A673 (cell line): ENCODE data around the gene COL4A6. TPM values are rescaled to one million over a fixed set of nuclear protein-coding genes. Genes with fewer than 3 reads are reported as not detected.

Source experiments
- BruUV-seq: library from RNA; stranded (reverse); fragments of 400-500 nt; replicated peaks from 2 replicates; lab custom pipeline; 2021; lab: Mats Ljungman, UMichigan
- CTCF ChIA-PET: fragments of 300-600 bp; sonication (Branson Sonifier 250); formaldehyde crosslinking; loops from one replicate; lab custom pipeline; 2022; ENCODE audit warnings: antibody characterized with exemption; lab: Charles Lee
- POLR2A ChIA-PET: fragments of 300-600 bp; sonication (Branson Sonifier 250); formaldehyde crosslinking; loops from one replicate; lab custom pipeline; 2022; ENCODE audit warnings: antibody characterized with exemption; ENCODE audit not compliant: low non-redundant PET; lab: Charles Lee
- DNase-seq: peaks from one replicate; pipeline ENCODE4 v3.0.0-alpha.2; 2015; ENCODE audit warnings: low spot score
- H3K27ac ChIP-seq: fragments of 200-600 bp; sonication (generic); 2 replicates; pipeline ENCODE4 v1.5.1; 2016; ENCODE audit warnings: mixed run types, low read depth, mild to moderate bottlenecking, mixed read lengths, antibody characterized with exemption, low read length; ENCODE audit not compliant: poor library complexity, severe bottlenecking
- H3K27me3 ChIP-seq: fragments of 200-600 bp; sonication (generic); replicated peaks from 2 replicates; pipeline ENCODE4 v1.6.1; 2017; ENCODE audit warnings: mixed run types, low read depth, mild to moderate bottlenecking, mixed read lengths, antibody characterized with exemption, low read length; ENCODE audit not compliant: insufficient read depth, poor library complexity
- H3K36me3 ChIP-seq: fragments of 200-600 bp; sonication (generic); 2 replicates; pipeline ENCODE4 v1.6.1; 2016; ENCODE audit warnings: mixed run types, mild to moderate bottlenecking, mixed read lengths, antibody characterized with exemption, low read length; ENCODE audit not compliant: insufficient read depth, poor library complexity, severe bottlenecking
- H3K4me1 ChIP-seq: fragments of 200-600 bp; sonication (generic); 2 replicates; pipeline ENCODE4 v1.6.1; 2017; ENCODE audit warnings: mixed run types, mild to moderate bottlenecking, mixed read lengths, antibody characterized with exemption, low read length; ENCODE audit not compliant: insufficient read depth, poor library complexity, severe bottlenecking
- H3K4me3 ChIP-seq: fragments of 200-600 bp; sonication (generic); 2 replicates; pipeline ENCODE4 v1.5.1; 2016; ENCODE audit warnings: low read depth, mixed run types, mild to moderate bottlenecking, mixed read lengths, low read length; ENCODE audit not compliant: poor library complexity, severe bottlenecking
- H3K9me3 ChIP-seq: fragments of 200-600 bp; sonication (generic); 2 replicates; pipeline ENCODE4 v1.6.1; 2016; ENCODE audit warnings: mixed run types, low read depth, mild to moderate bottlenecking, mixed read lengths, antibody characterized with exemption, low read length; ENCODE audit not compliant: poor library complexity, severe bottlenecking
- EZH2 ChIP-seq: fragments of 200-600 bp; sonication (generic); IDR thresholded peaks from 2 replicates; pipeline ENCODE4 v1.6.1; 2017; ENCODE audit warnings: borderline replicate concordance, low read depth, mild to moderate bottlenecking, mixed read lengths, antibody characterized with exemption, low read length; ENCODE audit not compliant: poor library complexity, severe bottlenecking
- intact Hi-C: fragments of 100-400 bp; cut with micrococcal nuclease; formaldehyde crosslinking; loops from one replicate; pipeline ENCODE4 v1.10.0; 2022; ENCODE audit not compliant: unreplicated experiment
- total RNA-seq: library from RNA; stranded (reverse); gene quantifications from 2 replicates; pipeline ENCODE4 v1.2.3, GENCODE V29; 2021
- TF ChIP-seq, protein P1 (sequence below): fragments of 300-800, 200-600 bp; sonication (generic); conservative IDR thresholded peaks from 2 replicates; pipeline ENCODE4 v1.5.1; 2017; ENCODE audit warnings: low read depth, mild to moderate bottlenecking, antibody characterized with exemption, low read length, moderate library complexity, mixed read lengths

COL4A6 gene
- total RNA-seq, 1 experiment from 2014 or later = not detected

GRCh38 chrX:108348525-108348924, 89.7 kb downstream of the COL4A6 start:
- no peaks in the 10 kb centered on the region for H3K36me3 ChIP-seq
- H3K27me3 ChIP-seq = peaks cover 24% of the 10 kb centered on the region
- no peaks in the 10 kb centered on the region for H3K9me3 ChIP-seq
- ChIA-PET CTCF (no interaction called here), POLR2A (no interaction called here)
- no peak overlapping the region for H3K27ac ChIP-seq
- no peak for TF ChIP-seq EZH2
- TF ChIP-seq, protein P1, sequence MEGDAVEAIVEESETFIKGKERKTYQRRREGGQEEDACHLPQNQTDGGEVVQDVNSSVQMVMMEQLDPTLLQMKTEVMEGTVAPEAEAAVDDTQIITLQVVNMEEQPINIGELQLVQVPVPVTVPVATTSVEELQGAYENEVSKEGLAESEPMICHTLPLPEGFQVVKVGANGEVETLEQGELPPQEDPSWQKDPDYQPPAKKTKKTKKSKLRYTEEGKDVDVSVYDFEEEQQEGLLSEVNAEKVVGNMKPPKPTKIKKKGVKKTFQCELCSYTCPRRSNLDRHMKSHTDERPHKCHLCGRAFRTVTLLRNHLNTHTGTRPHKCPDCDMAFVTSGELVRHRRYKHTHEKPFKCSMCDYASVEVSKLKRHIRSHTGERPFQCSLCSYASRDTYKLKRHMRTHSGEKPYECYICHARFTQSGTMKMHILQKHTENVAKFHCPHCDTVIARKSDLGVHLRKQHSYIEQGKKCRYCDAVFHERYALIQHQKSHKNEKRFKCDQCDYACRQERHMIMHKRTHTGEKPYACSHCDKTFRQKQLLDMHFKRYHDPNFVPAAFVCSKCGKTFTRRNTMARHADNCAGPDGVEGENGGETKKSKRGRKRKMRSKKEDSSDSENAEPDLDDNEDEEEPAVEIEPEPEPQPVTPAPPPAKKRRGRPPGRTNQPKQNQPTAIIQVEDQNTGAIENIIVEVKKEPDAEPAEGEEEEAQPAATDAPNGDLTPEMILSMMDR = no peak
- intact Hi-C loops = no loop called here
- no peak overlapping the region for H3K4me3 ChIP-seq
- H3K4me1 ChIP-seq = no peaks in the 10 kb centered on the region
- no peak for DNase-seq
- no TSS peak for BruUV-seq

GRCh38 chrX:108347800-108348199, 90.4 kb downstream of the COL4A6 start:
- ChIA-PET POLR2A (no interaction called here), CTCF (no interaction called here)
- no TSS peak for BruUV-seq

DNA sequence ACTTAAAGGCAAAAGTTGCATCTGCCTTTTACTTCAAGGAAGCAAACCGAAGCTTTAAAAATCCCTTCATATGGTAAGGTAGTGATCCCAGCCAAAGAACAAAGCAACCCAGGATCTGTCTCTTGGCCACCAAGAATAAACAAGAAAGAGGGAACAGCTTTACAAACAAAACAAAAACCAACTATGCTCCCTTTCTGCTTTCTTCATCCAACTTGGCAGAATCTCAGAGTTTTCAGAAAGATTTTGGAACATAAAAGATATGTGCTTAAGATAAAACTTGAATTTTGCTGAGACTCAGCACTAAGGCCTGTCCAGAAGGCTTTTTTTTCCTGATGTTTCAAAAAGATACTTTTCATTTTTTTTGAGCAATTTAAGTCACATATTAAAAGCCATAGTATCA, 94.0 kb downstream of the COL4A6 start:
- Histone ChIP-seq H3K27me3 (peaks cover 4% of the 10 kb centered on the region), H3K36me3 (no peaks in the 10 kb centered on the region), H3K4me1 (no peaks in the 10 kb centered on the region), H3K27ac (no peak overlapping the region), H3K4me3 (no peak overlapping the region), H3K9me3 (no peaks in the 10 kb centered on the region)
- DNase-seq = no peak
- ChIA-PET CTCF (no interaction called here), POLR2A (no interaction called here)
- no peak for TF ChIP-seq EZH2
- TF ChIP-seq, protein P1 = no peak
- intact Hi-C loops = no loop called here
- no TSS peak for BruUV-seq

More at GRCh38 chrX:108347800-108348199, 90.4 kb downstream of the COL4A6 start:
- no peak for TF ChIP-seq EZH2
- TF ChIP-seq, protein P1 = no peak
- no peak for DNase-seq
- peaks cover 24% of the 10 kb centered on the region for H3K27me3 ChIP-seq
- no peaks in the 10 kb centered on the region for H3K9me3 ChIP-seq
- intact Hi-C loops = no loop called here
- H3K36me3 ChIP-seq = no peaks in the 10 kb centered on the region
- H3K4me1 ChIP-seq = no peaks in the 10 kb centered on the region
- H3K4me3 ChIP-seq = no peak overlapping the region
- H3K27ac ChIP-seq = no peak overlapping the region
